Spleen (tissue), 7 donors: Measurements from ENCODE around the gene NLGN1.

Experiments used
- POLR2AphosphoS5 ChIP-seq, 3 donors: sonication (generic); formaldehyde crosslinking; IDR thresholded peaks; one replicate each; pipeline ENCODE4 v1.5.1; 2017; ENCODE audit warnings: antibody characterized with exemption in 3 of 3
- TF ChIP-seq, protein P1 (sequence below), 11 experiments: fragments of 200-600 bp in 7 of 11; fragments of 450-650 bp in 4 of 11; sonication (generic) in 4 of 11; IDR thresholded peaks in 8 of 11; conservative IDR thresholded peaks in 3 of 11; 1 replicate in 7 of 11; 2 replicates in 4 of 11; pipeline versions ENCODE4 v1.4.0 to v1.8.0; 2016 to 2021; ENCODE audit warnings: antibody characterized with exemption in 11 of 11, inconsistent platforms in 4 of 11, mild to moderate bottlenecking in 1 of 11
- donor health status: DM: no; HTN: no; CAD: no; lungs with moderate emphysema.
- donor health status: DM: no; HTN: no; CAD: no.
- donor health status: DM: no; HTN: no; CAD: no.

DNA sequence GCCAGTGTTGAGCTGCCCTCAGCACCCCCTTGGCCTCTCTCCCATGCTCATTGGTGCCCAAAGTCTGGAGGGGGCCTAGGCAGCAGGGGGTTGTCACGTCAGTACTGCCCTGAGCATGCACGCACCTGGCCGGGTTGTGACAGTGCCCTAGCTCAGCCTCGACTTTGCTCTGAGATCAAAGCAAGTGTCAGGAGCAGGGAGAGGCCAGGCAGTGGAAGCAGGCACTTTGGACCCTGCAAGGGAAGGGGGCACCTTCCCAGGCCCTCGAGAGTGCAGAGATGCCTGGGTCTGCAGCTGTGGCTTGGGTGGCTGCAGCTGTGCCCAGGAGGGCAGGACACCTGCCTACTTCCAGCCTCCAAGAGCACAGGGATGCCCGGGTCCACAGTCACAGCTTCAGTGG lies 561.3 kb downstream of the NLGN1 start:
- TF ChIP-seq, protein P1, sequence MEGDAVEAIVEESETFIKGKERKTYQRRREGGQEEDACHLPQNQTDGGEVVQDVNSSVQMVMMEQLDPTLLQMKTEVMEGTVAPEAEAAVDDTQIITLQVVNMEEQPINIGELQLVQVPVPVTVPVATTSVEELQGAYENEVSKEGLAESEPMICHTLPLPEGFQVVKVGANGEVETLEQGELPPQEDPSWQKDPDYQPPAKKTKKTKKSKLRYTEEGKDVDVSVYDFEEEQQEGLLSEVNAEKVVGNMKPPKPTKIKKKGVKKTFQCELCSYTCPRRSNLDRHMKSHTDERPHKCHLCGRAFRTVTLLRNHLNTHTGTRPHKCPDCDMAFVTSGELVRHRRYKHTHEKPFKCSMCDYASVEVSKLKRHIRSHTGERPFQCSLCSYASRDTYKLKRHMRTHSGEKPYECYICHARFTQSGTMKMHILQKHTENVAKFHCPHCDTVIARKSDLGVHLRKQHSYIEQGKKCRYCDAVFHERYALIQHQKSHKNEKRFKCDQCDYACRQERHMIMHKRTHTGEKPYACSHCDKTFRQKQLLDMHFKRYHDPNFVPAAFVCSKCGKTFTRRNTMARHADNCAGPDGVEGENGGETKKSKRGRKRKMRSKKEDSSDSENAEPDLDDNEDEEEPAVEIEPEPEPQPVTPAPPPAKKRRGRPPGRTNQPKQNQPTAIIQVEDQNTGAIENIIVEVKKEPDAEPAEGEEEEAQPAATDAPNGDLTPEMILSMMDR (IDR thresholded peaks at IDR 0.05 in 8 of 11, conservative IDR thresholded peaks at IDR 0.05 in 3 of 11), result no peak
- no peak for TF ChIP-seq POLR2AphosphoS5 (IDR thresholded peaks at IDR 0.05)
